Stimulated activated CD8-positive, alpha-beta memory T cell treated with anti-CD3 and anti-CD28 coated beads, Interleukin-15, amount 100 ng/mL, for 48 hours (primary cell): ENCODE data around the gene SIGLEC11.
"Not testable (repeated sequence)": the region's sequence is repeated elsewhere in the genome, so short reads cannot be mapped to it uniquely, and the experiment has no call there.

Source experiments
- DNase-seq, 2 donors: peaks; one replicate each; pipeline ENCODE4 v3.0.0-alpha.2; 2020; ENCODE audit warnings: low read depth in 2 of 2

The SIGLEC11 gene

GRCh38 chr19:49983645-49984229 is 22.8 kb upstream of the SIGLEC11 start:
- DNase-seq: peak; percentile 57 to 61

- DNase-seq: no peak
Observed at GRCh38 chr19:49981603-49982593, 20.9 kb upstream of the SIGLEC11 start.

- DNase-seq: no peak
Observed at GRCh38 chr19:49978324-49978723, 17.4 kb upstream of the SIGLEC11 start.

DNA sequence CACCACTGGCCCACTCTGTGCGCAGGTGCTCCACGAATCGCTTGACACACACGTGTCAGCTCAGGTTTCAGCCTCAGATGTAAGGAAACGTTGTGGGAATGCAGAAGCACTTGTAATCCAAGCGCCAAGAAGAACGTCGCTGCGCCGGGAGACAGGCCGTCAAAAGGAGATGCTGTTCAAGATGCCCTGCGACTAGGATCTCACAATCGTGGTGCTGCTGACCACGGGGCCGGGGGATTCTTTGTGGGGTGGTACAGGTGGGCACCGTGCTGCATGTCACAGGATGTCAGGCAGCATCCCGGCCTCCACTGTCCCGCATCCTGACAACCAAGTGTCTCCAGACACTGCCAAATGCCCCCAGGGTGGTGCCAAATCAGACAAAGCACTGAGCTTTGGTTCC is 16.9 kb upstream of the SIGLEC11 start:
- DNase-seq: no peak

GRCh38 chr19:49977076-49977475 is 16.1 kb upstream of the SIGLEC11 start:
- DNase-seq: no peak

GRCh38 chr19:49976496-49976895 is 15.5 kb upstream of the SIGLEC11 start:
- no peak for DNase-seq

DNA sequence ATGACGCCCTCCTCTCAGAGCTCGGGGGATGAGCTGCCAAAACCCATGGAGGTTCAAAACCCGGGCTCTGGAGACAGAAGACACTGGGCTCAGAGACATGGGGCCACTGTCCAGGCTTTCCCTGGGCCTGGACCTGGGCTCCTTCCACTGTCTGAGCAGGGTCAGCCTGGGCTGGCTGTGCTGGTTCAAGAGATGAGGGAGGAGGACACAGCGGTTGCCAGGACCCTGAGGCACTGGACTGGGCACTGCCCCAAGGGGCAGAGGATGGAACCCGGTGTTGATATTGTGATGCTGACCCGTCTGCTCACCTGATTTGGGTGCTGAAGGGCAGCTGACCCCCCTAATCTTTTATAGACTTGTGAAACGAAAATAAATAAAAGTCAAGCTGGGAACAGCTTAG is 14.1 kb upstream of the SIGLEC11 start:
- DNase-seq: no peak

GRCh38 chr19:49973987-49974386 is 13.0 kb upstream of the SIGLEC11 start:
- DNase-seq: no peak

DNA sequence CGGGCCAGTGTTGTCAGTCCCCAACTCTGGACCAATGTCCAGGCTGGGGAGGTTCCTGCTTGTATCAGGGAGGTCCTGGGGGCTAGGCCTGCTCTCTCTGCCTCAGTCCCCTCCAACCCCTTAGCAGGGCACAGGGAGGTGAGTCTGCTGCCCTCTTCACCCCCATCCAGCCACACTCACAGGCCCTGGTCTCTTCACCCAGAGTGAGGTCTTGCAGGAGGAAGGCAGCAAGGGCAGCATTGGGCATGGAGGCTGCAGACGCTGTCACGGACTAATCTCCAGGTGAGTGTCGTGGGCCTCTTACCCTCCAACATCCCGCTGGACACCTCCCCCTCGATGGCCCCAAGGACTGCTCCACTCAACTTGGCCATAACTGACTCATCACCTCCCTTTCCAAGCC is 11.9 kb upstream of the SIGLEC11 start:
- no peak for DNase-seq

DNA sequence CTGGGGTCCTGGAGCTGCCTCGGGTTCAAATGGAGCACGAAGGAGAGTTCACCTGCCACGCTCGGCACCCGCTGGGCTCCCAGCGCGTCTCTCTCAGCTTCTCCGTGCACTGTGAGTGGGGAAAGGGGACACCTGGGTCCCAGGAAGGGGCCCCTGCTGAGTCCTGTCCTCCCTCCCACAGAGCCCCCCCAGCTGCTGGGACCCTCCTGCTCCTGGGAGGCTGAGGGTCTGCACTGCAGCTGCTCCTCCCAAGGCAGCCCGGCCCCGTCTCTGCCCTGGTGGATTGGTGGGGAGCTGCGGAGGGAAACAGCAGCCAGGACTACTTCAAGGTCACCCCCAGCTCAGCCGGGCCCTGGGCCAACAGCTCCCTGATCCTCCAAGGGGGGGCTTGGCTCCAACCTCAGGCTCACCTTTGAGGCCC is 11.0 kb upstream of the SIGLEC11 start:
- DNase-seq: no peak

GRCh38 chr19:49969355-49969754 is 8.4 kb upstream of the SIGLEC11 start:
- not testable (repeated sequence) for DNase-seq

GRCh38 chr19:49968279-49968922 is 7.4 kb upstream of the SIGLEC11 start:
- DNase-seq: no peak

GRCh38 chr19:49959892-49960291 is 1.1 kb downstream of the SIGLEC11 start:
- DNase-seq: not testable (repeated sequence)

DNA sequence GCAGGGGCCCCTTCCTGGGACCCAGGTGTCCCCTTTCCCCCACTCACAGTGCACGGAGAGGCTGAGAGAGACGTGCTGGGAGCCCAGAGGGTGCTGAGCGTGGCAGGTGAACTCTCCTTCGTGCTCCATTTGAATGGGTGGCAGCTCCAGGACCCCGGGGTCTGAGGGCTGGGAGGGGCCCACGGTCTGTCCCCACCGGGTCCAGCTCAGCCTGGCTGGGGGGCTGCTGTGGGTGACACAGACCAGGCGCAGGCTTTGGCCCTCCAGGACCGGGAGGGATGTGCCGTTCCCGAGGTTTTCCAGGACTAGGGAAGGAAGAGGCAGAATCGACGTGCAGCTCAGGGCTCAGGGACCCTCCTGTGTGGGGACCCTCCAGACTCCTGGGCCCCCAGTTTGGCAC is 2.4 kb downstream of the SIGLEC11 start:
- not testable (repeated sequence) for DNase-seq

GRCh38 chr19:49958144-49958543 is 2.8 kb downstream of the SIGLEC11 start:
- not testable (repeated sequence) for DNase-seq

GRCh38 chr19:49957262-49957915 is 3.6 kb downstream of the SIGLEC11 start:
- DNase-seq: no peak

- DNase-seq: no peak
Observed at GRCh38 chr19:49956115-49956495, 4.9 kb downstream of the SIGLEC11 start.

DNA sequence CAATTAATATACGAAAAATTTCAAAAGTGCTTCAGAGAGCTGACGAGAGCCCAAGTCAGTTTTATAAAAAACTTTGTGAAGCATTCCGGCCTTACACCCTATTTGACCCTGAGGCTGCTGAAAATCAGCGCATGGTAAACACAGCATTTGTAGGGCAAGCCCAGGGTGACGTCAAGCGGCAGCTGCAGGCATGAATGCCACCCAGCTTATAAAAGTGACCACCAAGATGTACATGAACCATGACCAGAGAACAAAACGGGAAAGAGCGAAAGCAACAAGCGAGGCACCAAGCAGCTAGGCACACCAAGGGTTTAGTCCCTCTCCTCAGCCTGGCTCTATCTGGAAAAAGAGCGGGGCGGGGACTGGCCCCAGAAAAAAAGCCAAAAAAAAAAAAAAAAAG is 6.0 kb downstream of the SIGLEC11 start:
- no peak for DNase-seq

- DNase-seq: no peak
Observed at GRCh38 chr19:49954092-49954829, 6.7 kb downstream of the SIGLEC11 start.

DNA sequence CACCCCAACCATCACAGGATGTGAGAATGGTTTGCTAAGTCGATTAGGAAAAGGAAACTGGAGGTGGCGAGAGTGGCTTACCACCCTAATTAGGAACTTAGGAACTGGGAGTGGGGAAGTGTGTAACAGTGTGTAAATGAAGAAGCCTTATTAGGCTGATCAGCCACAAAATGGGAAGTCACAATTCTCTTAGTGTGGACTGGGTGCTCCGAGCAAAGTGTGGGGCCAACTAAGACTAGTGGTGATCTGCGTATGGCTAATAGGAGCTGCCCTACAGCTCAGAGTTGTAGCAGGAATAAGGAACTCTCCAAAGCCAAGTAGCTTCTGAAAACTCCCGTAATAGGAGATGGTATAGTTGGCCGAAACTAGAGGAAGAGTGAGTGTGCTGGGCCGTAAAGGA is 7.6 kb downstream of the SIGLEC11 start:
- no peak for DNase-seq

DNA sequence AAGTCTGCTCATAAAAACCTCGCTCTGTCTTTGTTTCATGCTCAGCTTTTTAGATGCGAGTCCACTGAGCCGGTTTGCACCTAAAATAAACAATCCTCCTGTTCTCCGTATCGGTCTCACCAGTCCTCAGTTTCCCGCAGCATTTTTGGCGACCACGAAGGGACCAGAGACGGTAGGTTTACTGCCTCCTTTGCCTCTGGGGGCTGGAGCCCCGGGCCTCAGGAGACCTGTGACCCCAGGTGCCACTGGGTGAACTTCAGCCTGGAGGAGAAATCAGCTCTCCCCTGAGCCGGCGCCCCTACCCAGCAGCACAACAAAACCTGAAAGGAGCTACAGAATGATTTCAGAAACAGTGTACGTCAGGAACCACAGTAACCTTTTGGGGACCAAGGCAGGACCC is 8.1 kb downstream of the SIGLEC11 start:
- no peak for DNase-seq
